Measurements from ENCODE around the gene AKIRIN2.

DNA sequence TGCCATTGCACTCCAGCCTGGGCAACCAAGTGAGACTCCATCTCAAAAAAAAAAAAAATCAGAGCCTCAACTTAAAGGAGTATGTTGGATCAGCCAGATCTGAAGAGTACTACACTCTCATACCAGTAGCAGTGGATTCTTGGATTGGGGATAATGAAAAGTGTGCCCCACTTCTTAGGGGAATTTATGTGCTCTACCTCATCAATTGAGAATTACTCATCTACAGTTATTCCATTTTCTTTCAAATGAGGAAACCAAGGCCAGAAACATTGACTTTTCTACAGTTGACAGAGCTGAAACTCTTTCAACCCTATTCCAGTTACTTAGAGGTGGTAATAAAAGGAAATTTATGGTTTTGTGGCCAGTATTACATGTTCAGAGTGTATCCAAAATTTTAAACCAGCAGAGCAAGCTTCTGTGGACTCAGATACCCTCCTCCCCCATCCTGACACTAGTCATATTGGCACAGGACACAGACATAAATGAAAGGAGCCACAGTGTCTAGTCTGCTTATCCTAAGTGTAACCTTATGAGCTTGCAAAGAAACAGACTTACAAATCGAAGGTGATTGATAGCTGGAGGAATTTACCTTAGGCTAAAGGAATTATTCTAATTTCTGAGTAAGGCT, 60.9 kb downstream of the AKIRIN2 start:
- TF ChIP-seq CTCF (IDR thresholded peaks at IDR 0.05) (no peak), POLR2A (IDR thresholded peaks at IDR 0.05) (no peak)
